Measurements from ENCODE around the gene COMMD8.

- TF ChIP-seq EZH2 (IDR thresholded peaks at IDR 0.05; ENCODE audit: insufficient read depth, poor library complexity, severe bottlenecking) (no peak), EZH2phosphoT487 (IDR thresholded peaks at IDR 0.05; ENCODE audit: insufficient read depth, low read depth) (no peak)
Measured at GRCh38 chr4:47510506-47511143, 47.1 kb upstream of the COMMD8 start.

Measured in GM23248 (cell line).